ENCODE data around the gene DNM1L.

DNM1L gene

DNA sequence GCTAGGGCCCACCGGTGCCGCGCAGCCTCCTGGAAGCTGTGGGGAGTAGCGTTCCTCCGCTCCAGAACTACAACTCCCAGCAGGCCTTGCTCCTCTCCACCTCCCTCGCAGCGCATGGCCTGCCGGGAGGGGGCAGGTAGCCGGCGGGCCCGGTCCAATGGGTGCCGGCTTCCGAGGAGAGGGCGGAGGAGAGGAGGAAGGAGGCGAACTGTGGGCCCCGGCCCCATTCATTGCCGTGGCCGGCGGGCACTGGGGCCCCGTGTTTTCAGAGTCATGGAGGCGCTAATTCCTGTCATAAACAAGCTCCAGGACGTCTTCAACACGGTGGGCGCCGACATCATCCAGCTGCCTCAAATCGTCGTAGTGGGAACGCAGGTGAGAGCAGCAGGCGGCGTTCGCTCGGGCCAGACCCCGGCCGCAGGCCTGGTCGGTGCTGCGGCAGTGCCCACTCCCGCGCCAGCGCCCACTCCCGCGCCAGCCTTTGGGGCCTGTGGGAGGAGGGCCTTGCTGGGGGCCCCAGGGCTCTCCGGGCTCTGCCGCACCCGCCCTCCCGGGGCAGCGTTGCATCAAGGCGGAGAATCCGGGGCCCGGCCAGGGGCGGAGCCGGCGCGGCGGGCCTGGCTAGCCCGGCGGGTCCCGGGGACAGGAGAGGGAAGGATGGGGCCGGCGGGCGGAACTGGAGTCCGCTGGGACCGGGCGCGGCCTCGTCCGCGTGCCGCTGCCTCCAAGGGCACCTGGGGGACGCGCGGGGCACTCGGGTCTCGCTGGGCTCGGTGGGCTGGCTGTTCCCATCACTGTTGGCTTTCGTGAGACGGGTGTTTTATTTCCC, at the start of gene DNM1L:
TSS of gene DNM1L (plus strand) at position 211 of the 829 bp plus-strand sequence. CDS start at position 274, 63 bp downstream.
- DNase-seq = peak; percentile 90

GRCh38 chr12:32641287-32641901, 37.7 kb upstream of the DNM1L start:
- DNase-seq = no peak

GRCh38 chr12:32644431-32644830, 34.7 kb upstream of the DNM1L start:
- no peak for DNase-seq

- no peak for DNase-seq
These were observed 31.8 kb upstream of the DNM1L start for GRCh38 chr12:32647275-32647674.

- no peak for DNase-seq
These were observed 28.6 kb upstream of the DNM1L start for GRCh38 chr12:32650508-32650907.

DNA sequence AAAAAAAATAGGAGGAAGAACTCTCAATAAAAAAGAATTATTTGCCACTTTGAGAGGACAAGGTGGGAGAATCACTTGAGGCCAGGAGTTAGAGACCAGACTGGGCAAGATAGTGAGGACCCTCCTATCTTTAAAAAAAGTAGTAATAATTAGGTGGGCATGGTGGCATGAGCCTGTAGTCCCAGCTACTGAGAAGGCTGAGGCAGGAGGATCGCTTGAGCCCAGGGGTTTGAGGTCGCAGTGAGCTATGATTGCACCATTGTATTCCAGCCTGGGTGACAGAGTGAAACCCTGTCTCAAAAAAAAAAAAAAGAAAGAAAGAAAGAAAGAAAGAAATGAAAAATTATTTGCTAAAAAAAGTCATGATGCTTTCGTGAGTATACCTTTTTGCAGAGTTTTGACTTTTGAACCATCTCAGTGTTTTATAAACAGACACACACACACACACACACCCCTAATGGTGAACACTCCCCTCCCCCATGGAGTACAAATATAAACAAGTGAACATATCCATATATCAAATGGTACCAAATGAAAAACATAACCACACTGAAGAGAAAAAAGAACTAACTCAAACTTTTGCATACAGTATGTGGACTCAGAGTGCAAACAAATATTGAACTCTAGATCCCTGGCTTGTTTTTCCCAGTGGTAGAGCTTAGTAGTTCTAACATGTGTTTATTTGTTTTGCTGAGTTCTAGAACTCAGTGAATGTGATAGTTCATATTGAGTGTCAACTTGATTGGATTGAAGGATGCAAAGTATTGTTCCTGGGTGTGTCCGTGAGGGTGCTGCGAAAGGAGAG, 27.7 kb upstream of the DNM1L start:
- no peak for DNase-seq

DNA sequence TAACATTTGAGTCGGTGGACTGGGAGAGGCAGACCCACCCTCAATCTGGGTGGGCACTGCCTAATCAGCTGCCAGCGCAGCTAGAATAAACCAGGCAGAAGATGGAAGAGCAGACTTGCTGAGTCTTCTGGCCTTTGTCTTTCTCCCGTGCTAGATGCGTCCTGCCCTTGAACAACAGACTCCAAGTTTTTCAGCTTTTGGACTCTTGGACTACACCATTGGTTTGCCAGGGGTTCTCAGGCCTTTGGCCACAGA, 27.2 kb upstream of the DNM1L start:
- DNase-seq = no peak

DNA sequence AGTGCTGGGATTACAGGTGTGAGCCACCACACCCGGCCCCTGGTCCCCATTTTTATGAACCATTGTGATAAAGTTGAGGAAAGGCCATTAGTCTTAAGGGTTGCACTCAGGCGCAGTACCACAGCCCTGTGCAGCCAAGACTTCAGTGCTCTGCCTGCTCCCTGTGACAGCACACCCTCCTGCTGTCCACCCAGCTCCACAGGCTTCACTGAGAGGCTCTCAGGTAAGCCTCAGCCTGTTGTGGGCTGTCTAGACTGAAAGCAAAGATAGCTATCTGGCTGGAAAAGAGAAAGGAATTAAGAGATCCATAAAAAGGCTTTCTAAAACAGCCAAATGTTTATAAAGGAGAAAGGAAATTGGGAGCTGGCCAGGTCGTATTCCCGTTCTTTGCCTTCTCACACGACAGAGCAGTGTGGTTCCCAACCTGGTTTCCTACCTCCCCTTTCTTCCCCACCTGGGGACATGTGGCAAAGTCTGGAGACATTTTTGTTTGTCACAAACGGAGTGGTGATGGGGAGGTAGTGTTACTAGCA, 19.1 kb upstream of the DNM1L start:
- no peak for DNase-seq

- DNase-seq = no peak
These were observed 17.4 kb upstream of the DNM1L start for GRCh38 chr12:32661706-32662105.

GRCh38 chr12:32662665-32663064, 16.4 kb upstream of the DNM1L start:
- DNase-seq = no peak

- DNase-seq = no peak
These were observed 13.1 kb upstream of the DNM1L start for GRCh38 chr12:32666018-32666417.

DNA sequence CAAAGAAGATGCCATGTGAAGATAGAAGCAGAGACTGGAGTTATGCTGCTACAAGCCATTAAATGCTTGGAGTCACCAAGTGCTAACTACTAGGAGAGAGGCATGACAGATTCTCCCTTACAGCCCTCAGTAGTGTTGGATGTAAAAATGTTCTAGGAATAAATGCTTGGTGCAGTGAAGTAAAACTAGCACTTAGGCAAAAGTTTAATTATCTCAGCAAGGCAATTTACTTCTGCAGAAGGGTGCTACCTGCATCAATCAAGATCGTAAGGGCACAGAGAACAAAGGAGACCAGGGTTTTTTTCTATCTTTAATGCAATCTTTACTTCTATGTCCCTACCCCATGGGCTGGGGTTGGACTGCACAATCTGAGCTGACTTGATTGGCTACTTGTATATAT, 9.5 kb upstream of the DNM1L start:
- DNase-seq = no peak

GRCh38 chr12:32671930-32672780, 6.9 kb upstream of the DNM1L start:
- DNase-seq = peak; percentile 38

GRCh38 chr12:32679920-32680237, 778 bp downstream of the DNM1L start:
- no peak for DNase-seq

- DNase-seq = no peak
These were observed 1.7 kb downstream of the DNM1L start for GRCh38 chr12:32680787-32681186.

- no peak for DNase-seq
These were observed 2.2 kb downstream of the DNM1L start for GRCh38 chr12:32681272-32681671.

DNA sequence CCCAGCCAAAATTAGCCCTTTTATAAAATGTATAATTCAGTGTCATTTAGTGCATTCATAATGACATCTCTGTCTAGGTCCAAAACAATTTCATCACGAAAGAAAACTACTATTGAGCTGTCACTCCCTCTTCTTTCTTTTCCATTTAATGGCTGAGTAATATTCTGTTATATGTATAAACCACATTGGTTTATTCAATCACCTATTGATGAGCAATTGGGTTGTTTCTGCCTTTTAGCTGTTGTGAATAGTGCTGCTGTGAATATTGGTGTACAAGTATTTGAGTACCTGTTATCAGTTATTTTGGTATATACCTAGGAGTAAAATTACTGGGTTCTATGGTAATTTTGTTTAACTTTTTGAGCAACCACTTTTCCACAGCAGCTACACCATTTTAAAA, 7.2 kb downstream of the DNM1L start:
- no peak for DNase-seq

DNA sequence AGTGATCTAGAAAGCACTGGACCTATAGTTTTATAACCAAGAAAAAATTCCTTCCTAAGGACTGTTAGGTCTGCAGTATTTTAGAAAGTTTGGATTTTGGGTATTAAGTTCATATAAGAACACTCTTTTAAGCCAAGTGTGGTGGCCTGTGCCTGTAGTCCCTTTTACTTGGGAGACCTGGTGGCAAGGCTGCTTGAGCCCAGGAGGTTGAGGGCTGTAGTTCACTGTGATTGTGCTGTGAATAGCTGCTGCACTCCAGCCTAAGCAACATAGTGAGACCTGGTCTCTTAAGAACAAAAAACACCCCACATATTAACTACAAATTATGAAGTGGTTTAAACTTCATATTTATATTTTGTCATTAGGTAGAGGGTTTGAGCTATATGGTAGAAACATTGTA, 9.7 kb downstream of the DNM1L start:
- no peak for DNase-seq

- no peak for DNase-seq
These were observed 11.8 kb downstream of the DNM1L start for GRCh38 chr12:32690927-32691326.

GRCh38 chr12:32692358-32692757, 13.3 kb downstream of the DNM1L start:
- no peak for DNase-seq

GRCh38 chr12:32693036-32693435, 13.9 kb downstream of the DNM1L start:
- no peak for DNase-seq

GRCh38 chr12:32695787-32696186, 16.7 kb downstream of the DNM1L start:
- DNase-seq = no peak

GRCh38 chr12:32697445-32697844, 18.3 kb downstream of the DNM1L start:
- DNase-seq = no peak
